Pancreas (tissue), 10 donors: ENCODE results near the gene BRD7. TPM values are rescaled to one million over a fixed set of nuclear protein-coding genes. Genes with fewer than 3 reads are reported as not detected.
A peak's percentile ranks its signal among the peaks of the same experiment; 100 is the strongest.

Experiments
- ATAC-seq, 4 donors: fragments of 200-7000 bp; cut with Tn5 transposase; one replicate each; pipeline versions ENCODE4 v1.8.0 to v1.9.1; 2020; ENCODE audit warnings: mild to moderate bottlenecking in 4 of 4, moderate library complexity in 4 of 4
- DNase-seq, 6 donors: peaks; one replicate each; pipeline ENCODE4 v3.0.0-alpha.2; 2020
- FAIRE-seq: peaks from 2 replicates; lab custom pipeline; 2012; peaks lifted over from hg19 to GRCh38; lab: Jason Lieb, UNC
- H3K27ac ChIP-seq, 4 donors: fragments of 200-600 bp; sonication (generic); 1 replicate in 3 of 4; 2 replicates in 1 of 4; pipeline versions ENCODE4 v1.5.0 to v1.8.0; 2020
- H3K27me3 ChIP-seq, 4 donors: fragments of 200-600 bp; one replicate each; pipeline ENCODE4 v1.8.0; 2021
- H3K36me3 ChIP-seq, 3 donors: fragments of 200-600 bp; sonication (generic) in 1 of 3; one replicate each; pipeline versions ENCODE4 v1.5.0 to v1.8.0; 2020 to 2021
- H3K4me1 ChIP-seq, 3 donors: fragments of 200-600 bp; one replicate each; pipeline ENCODE4 v1.8.0; 2021
- H3K4me3 ChIP-seq, 4 donors: fragments of 200-600 bp; sonication (generic) in 2 of 4; one replicate each; pipeline versions ENCODE4 v1.5.0 to v1.8.0; 2020 to 2021
- H3K9me3 ChIP-seq, 4 donors: fragments of 200-600 bp; one replicate each; pipeline ENCODE4 v1.8.0; 2021
- WGBS, 2 donors: extraction: QIAGEN DNeasy Blood & Tissue Kit; methylation state at CpG; one replicate each; pipeline ENCODE4 v1.1.7; 2013; 5-methylcytosine and 5-hydroxymethylcytosine counted together
- intact Hi-C, 3 donors: fragments of 100-400 bp; cut with DNase I; formaldehyde crosslinking; loops; one replicate each; pipeline versions ENCODE4 v1.11.1 to v1.14.2; 2022
- polyA plus RNA-seq, 2 donors: library from polyadenylated mRNA; stranded (reverse); fragments of 200-250 nt; gene quantifications; one replicate each; pipeline ENCODE4 v1.2.3, GENCODE V29; 2013
- total RNA-seq, 6 donors: library from RNA; stranded (reverse); fragmentation: NEBNext Ultra II Directional in 4 of 6; extraction: Animal tissue kit (Norgen Biotek cat#: 25700) in 4 of 6; gene quantifications; one replicate each; pipeline versions ENCODE4 v1.2.1 to v1.2.4, GENCODE V29; 2021 to 2023
- TF ChIP-seq, protein P1 (sequence below), 4 donors: fragments of 200-600 bp; sonication (generic) in 3 of 4; IDR thresholded peaks; one replicate each; pipeline versions ENCODE4 v1.5.0 to v1.8.0; 2021; ENCODE audit warnings: antibody characterized with exemption in 4 of 4
- donor health status: healthy with polysubstance abuse.
- donor health status: DM: no; HTN: no; CAD: no; lungs with moderate emphysema.
- donor health status: DM: no; HTN: no; CAD: no.
- donor health status: control.
- donor health status: control.
- donor health status: Bipolar disorder and iron deficiency.
- donor health status: DM: yes; HTN: yes; CAD: no.
- donor health status: DM: no; HTN: no; CAD: no.
- donor health status: DM: no; HTN: no; CAD: no.
- donor health status: DM: yes; HTN: yes; CAD: no.

Gene BRD7
- total and polyA plus RNA-seq, 8 donors: 23.4 to 40.4 (median 32.4) TPM

DNA sequence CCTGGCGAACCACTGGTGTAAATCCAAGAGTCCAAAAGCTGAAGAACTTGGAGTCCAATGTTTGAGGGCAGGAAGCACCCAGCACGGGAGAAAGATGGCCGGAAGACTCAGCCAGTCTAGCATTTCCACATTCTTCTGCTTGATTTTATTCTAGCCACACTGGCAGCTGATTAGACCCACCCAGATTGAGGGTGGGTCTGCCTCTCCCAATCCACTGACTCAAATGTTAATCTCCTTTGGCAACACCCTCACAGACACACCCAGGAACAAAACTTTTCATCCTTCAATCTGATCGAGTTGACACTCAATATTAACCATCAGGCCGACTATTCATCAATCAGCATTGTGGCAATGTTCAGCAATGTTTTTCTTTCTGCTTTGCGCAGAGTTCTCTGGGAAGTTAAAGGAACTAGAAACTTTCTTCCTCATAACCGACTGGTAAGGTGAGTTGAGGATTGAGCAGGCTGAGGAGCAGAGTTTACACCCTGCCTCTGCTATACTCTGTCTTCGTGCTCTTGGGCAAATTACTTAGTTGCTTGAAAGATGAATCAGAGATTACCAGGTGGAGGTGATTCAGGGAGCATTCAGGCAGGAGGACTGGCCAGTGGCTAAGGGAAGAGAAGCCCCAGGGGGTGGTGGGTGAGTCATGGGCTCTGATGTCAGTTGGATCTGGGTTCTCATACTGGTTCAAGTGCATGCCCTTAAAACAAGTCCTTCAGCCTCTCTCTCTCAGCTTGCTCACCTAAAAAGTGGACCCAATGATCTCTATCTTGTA is 28.2 kb upstream of the BRD7 start:
- H3K4me1 ChIP-seq: peaks cover 0 to 3% (median 0%) of the 10 kb centered on the region in 3 donors
- no peaks in the 10 kb centered on the region for H3K27me3 ChIP-seq
- no peak for DNase-seq
- no peak overlapping the region for H3K27ac ChIP-seq
- ATAC-seq: peak in 1 of 4 donors; percentile 19
- H3K9me3 ChIP-seq: no peaks in the 10 kb centered on the region
- H3K36me3 ChIP-seq: no peaks in the 10 kb centered on the region
- WGBS, 2 donors: 77 to 83% methylated on average over 8 of the region's 8 CpGs
- TF ChIP-seq, protein P1, sequence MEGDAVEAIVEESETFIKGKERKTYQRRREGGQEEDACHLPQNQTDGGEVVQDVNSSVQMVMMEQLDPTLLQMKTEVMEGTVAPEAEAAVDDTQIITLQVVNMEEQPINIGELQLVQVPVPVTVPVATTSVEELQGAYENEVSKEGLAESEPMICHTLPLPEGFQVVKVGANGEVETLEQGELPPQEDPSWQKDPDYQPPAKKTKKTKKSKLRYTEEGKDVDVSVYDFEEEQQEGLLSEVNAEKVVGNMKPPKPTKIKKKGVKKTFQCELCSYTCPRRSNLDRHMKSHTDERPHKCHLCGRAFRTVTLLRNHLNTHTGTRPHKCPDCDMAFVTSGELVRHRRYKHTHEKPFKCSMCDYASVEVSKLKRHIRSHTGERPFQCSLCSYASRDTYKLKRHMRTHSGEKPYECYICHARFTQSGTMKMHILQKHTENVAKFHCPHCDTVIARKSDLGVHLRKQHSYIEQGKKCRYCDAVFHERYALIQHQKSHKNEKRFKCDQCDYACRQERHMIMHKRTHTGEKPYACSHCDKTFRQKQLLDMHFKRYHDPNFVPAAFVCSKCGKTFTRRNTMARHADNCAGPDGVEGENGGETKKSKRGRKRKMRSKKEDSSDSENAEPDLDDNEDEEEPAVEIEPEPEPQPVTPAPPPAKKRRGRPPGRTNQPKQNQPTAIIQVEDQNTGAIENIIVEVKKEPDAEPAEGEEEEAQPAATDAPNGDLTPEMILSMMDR (IDR thresholded peaks at IDR 0.05): no peak
- FAIRE-seq: no peak
- H3K4me3 ChIP-seq: no peak overlapping the region
- intact Hi-C loops: no loop called here

DNA sequence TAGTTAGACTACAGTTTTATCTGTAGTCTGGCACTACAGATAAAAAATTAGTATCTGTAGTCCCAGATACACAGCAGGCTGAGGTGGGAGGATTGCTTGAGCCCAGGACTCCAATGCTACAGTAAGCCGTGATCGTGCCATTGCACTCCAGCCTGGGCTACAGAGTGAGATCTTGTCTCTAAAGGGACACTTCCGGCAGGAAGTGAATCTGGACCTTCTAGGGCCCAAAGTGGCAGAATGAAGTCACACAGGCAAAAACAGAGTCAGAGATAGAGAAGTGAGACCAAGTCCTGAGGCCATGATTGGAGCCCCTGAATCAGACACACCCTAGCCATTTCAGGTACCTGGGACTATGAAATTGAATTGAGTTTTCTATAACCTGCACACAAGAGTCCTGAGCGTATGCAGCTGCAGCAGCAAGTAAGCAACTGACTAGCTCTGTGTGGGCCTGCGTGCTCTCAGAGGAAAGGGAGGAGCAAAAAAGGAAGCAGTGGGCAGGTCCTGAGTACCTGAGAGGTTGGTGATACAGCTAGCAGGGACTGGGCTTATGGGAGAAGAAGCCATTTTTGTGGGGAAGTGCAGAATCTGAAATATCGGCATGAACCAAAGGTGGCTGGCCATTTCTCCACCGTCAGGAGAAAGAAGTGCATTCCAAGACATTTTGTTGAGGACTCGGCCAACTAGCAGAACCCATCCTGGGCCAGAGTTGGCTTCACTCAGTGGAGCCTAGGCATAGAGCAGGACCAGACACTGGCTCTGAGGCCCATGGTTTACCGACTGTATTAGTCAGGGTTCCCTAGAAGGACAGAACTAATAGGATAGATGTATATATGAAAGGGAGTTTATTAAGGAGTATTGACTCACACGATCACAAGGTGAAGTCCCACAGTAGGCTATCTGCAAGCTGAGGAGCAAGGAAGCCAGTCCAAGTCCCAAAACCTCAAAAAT is 27.2 kb upstream of the BRD7 start:
- WGBS, 2 donors: 90 to 92% methylated on average over 10 of the region's 10 CpGs
- FAIRE-seq (no peak), ATAC-seq (no peak)

DNA sequence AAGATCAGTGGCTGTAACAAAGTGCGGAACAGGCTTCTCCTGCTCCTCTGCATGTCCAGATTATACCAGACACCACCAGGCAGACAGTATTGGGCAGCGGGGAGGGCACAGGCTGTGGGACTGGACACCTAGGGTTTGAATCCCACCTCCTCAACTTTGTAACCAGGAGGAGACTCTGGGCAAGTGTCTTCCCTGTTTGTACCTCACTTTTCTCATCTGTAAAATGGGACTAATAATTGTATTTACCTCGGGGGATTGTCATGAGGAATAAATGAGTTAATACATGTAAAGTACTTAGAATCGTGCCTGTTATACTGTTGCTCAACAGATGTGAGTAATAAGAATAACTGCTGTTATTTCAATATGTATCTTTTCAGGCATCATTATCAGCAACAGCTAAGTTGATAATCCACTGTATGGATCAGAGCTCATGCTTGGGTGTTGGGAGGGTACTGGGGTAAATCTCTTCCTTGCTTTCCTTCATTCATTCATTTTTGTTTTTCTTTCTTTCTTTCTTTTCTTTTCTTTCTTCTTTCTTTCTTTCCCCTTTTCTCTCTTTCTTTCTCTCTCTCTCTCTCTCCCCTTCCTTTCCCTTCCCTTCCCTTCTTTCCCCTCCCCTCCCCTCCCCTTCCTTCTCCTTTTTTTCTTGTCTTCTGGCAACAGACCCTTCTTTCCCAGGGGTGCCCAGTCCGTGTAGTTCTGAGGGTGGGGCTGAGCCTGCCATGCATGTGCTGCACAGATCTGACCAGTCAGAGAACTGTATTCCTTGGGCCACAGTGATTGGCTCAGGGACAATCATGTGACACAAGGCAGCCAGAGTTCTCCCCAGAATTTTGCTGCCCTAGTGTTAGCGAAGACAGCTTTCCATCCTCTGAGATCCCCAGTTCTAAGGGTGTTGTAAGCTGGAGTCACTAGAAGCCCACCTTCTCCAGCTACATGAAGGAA is 25.3 kb upstream of the BRD7 start:
- intact Hi-C loops: no loop called here
- H3K4me1 ChIP-seq: no peaks in the 10 kb centered on the region
- no peak overlapping the region for H3K4me3 ChIP-seq
- no peaks in the 10 kb centered on the region for H3K36me3 ChIP-seq
- no peaks in the 10 kb centered on the region for H3K27me3 ChIP-seq
- WGBS, 2 donors: 69 to 72% methylated on average over 6 of the region's 6 CpGs
- H3K27ac ChIP-seq: no peak overlapping the region
- TF ChIP-seq, protein P1 (IDR thresholded peaks at IDR 0.05): no peak
- DNase-seq (no peak), FAIRE-seq (no peak), ATAC-seq (no peak)
- H3K9me3 ChIP-seq: no peaks in the 10 kb centered on the region

More for the DNA sequence above, 27.2 kb upstream of the BRD7 start:
- intact Hi-C loops: no loop called here
- Histone ChIP-seq H3K27me3 (no peaks in the 10 kb centered on the region), H3K9me3 (no peaks in the 10 kb centered on the region), H3K36me3 (no peaks in the 10 kb centered on the region), H3K4me1 (peaks cover 0 to 3% (median 0%) of the 10 kb centered on the region in 3 donors), H3K27ac (no peak overlapping the region), H3K4me3 (no peak overlapping the region)
- DNase-seq: no peak
- TF ChIP-seq, protein P1 (IDR thresholded peaks at IDR 0.05): no peak

DNA sequence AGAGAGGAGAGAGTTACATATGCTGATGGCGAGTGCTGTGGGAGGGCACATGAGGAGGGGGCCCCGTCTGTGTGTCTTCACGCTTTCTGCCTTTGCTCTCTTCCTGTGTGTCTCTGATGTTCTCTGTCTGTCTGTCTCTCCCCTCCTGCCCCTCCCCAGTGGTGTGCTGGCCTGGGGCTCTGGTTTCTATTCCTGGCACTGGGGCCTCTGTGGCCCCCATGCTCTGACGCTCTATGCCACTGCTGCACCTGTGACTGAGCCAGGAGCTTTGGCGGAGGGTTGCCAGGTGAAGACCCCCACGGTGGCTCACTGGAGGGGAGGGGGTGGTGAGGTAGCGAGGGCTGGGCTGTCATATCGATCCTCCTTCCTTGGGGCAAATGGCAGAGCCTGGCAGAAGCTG is 24.6 kb upstream of the BRD7 start:
- no peak for FAIRE-seq
- WGBS, 2 donors: 70 to 79% methylated on average over 8 of the region's 8 CpGs
- TF ChIP-seq, protein P1 (IDR thresholded peaks at IDR 0.05): no peak
- H3K36me3 ChIP-seq: no peaks in the 10 kb centered on the region
- H3K27me3 ChIP-seq: no peaks in the 10 kb centered on the region
- no peak overlapping the region for H3K4me3 ChIP-seq
- no peaks in the 10 kb centered on the region for H3K4me1 ChIP-seq
- intact Hi-C loops: no loop called here
- H3K27ac ChIP-seq: no peak overlapping the region
- no peak for ATAC-seq
- no peak for DNase-seq
- no peaks in the 10 kb centered on the region for H3K9me3 ChIP-seq
